Mucosa of descending colon (tissue), 3 donors: ENCODE measurements around the gene UGT1A8. TPM values are rescaled to one million over a fixed set of nuclear protein-coding genes. Genes with fewer than 3 reads are reported as not detected.

Source experiments
- ATAC-seq: fragments of 200-7000 bp; cut with Tn5 transposase; one replicate; pipeline ENCODE4 v1.9.1; 2020; ENCODE audit warnings: mild to moderate bottlenecking, moderate library complexity
- DNase-seq, 3 donors: peaks; one replicate each; pipeline ENCODE4 v3.0.0-alpha.2; 2020
- H3K36me3 ChIP-seq: fragments of 200-600 bp; one replicate; pipeline ENCODE4 v1.8.0; 2021; ENCODE audit warnings: low read depth, mild to moderate bottlenecking
- H3K4me1 ChIP-seq: fragments of 200-600 bp; one replicate; pipeline ENCODE4 v1.8.0; 2021; ENCODE audit warnings: low read depth, mild to moderate bottlenecking
- H3K4me3 ChIP-seq: fragments of 200-600 bp; one replicate; pipeline ENCODE4 v1.8.0; 2021; ENCODE audit warnings: mild to moderate bottlenecking
- H3K9me3 ChIP-seq: fragments of 200-600 bp; one replicate; pipeline ENCODE4 v1.8.0; 2021; ENCODE audit warnings: mild to moderate bottlenecking
- intact Hi-C, 2 donors: fragments of 100-400 bp; cut with DNase I in 1 of 2; cut with micrococcal nuclease in 1 of 2; formaldehyde crosslinking; loops; one replicate each; pipeline versions ENCODE4 v1.11.0 to v1.11.1; 2022; cut with DNase I, micrococcal nuclease
- total RNA-seq, 3 donors: library from RNA; stranded (reverse); fragmentation: NEBNext Ultra II Directional in 2 of 3; extraction: Animal tissue kit (Norgen Biotek cat#: 25700) in 2 of 3; gene quantifications; one replicate each; pipeline versions ENCODE4 v1.2.1 to v1.2.4, GENCODE V29; 2021 to 2023
- TF ChIP-seq, protein P1 (sequence below): fragments of 200-600 bp; IDR thresholded peaks from one replicate; pipeline ENCODE4 v1.8.0; 2022; ENCODE audit warnings: antibody characterized with exemption, mild to moderate bottlenecking
- donor health status: DM: no; HTN: no; CAD: no; lungs with moderate emphysema.
- donor health status: DM: no; HTN: no; CAD: no.
- donor health status: DM: no; HTN: yes; CAD: no.

Gene UGT1A8
- total RNA-seq, 3 donors from 2014 or later = 7.4 to 34.2 (median 12.2) TPM

DNA sequence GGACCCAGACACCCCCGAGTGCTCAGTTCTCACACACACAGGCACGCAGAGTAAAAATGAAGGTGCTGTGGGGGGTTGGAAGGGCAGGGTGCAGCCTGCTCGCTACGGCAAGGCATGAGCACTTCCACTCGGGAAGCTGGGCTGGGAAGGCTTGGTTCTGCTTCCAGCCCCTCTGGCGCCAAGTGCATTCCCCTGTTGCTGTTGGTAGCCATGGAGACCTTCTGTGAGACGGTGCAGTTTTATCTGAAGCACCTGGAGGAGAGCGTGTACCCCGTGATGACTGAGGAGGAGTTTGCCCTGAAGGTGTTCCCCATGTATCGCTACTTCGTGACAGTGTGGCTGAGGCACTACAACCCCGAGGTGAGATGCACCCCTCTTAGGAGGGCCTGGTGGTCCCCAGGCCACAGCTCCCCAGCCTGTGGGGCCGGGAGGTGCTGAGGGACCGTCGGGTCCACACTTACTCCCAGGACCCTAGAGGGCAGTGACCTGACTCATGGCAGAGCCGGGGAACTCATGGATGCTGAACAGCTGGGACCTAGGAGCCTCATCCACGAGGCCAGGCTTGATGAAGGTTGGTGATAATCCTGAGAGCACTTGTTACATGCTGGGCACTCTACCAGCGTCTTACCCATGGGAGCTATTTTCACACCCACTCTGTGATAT, 176.2 kb downstream of the UGT1A8 start:
- TF ChIP-seq, protein P1, sequence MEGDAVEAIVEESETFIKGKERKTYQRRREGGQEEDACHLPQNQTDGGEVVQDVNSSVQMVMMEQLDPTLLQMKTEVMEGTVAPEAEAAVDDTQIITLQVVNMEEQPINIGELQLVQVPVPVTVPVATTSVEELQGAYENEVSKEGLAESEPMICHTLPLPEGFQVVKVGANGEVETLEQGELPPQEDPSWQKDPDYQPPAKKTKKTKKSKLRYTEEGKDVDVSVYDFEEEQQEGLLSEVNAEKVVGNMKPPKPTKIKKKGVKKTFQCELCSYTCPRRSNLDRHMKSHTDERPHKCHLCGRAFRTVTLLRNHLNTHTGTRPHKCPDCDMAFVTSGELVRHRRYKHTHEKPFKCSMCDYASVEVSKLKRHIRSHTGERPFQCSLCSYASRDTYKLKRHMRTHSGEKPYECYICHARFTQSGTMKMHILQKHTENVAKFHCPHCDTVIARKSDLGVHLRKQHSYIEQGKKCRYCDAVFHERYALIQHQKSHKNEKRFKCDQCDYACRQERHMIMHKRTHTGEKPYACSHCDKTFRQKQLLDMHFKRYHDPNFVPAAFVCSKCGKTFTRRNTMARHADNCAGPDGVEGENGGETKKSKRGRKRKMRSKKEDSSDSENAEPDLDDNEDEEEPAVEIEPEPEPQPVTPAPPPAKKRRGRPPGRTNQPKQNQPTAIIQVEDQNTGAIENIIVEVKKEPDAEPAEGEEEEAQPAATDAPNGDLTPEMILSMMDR = no peak
- no peaks in the 10 kb centered on the region for H3K4me1 ChIP-seq
- H3K4me3 ChIP-seq = no peak overlapping the region
- H3K9me3 ChIP-seq = no peaks in the 10 kb centered on the region
- intact Hi-C loops = no loop called here
- ATAC-seq = no peak
- no peak for DNase-seq
- no peaks in the 10 kb centered on the region for H3K36me3 ChIP-seq

DNA sequence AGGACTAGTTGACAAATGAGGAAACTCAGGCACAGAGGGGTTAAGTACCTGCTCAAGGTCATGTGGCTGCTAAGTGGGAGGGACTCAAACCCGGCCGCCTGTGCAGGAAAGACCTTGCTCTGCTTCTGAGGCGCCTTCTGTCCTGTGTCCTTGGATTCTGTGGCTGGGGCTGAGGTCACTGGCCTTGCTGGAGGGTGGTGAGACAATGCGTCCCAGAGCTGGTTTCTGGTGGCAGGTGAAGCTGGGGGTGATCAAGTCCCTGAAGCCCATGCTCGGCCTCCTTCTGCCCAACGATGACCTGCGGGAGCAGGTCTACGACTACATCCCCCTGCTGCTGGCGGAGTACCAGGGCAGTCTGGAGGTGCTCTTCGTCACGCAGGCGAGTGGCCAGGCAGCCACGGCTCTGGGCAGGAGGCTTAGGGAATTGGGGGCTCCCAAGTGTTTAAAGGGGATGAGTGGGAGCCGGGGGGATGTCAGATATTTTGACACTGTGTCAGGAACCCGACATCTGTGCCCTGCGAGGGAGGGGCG, 176.8 kb downstream of the UGT1A8 start:
- Histone ChIP-seq H3K9me3 (no peaks in the 10 kb centered on the region), H3K4me3 (no peak overlapping the region), H3K36me3 (no peaks in the 10 kb centered on the region), H3K4me1 (no peaks in the 10 kb centered on the region)
- no peak for ATAC-seq
- TF ChIP-seq, protein P1 = no peak
- intact Hi-C loops = no loop called here
- DNase-seq = no peak

DNA sequence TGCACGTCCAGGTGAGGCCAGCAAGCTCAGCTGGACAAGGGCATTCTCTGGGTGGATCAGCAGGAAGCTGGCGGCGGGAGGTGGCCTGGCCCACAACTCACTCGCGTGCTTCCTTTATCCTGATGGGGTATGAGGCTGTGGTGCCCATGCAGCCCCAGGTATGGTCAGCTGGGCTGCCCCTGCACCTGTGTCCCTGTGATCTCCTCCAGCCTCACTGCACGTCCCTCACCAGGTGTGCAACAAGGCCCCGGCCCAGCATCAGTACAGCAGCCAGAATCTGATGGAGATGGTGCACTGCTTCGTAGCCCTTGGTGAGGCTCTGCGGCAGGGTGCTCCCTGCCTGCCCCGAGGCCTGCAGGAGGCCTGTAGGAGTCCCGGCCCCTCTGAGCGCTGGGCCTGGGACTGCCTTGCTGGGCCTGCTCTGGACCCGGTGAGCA, 178.3 kb downstream of the UGT1A8 start:
- no peak for ATAC-seq
- intact Hi-C loops = no loop called here
- Histone ChIP-seq H3K9me3 (no peaks in the 10 kb centered on the region), H3K4me3 (no peak overlapping the region), H3K36me3 (no peaks in the 10 kb centered on the region), H3K4me1 (no peaks in the 10 kb centered on the region)
- no peak for DNase-seq
- TF ChIP-seq, protein P1 = no peak

DNA sequence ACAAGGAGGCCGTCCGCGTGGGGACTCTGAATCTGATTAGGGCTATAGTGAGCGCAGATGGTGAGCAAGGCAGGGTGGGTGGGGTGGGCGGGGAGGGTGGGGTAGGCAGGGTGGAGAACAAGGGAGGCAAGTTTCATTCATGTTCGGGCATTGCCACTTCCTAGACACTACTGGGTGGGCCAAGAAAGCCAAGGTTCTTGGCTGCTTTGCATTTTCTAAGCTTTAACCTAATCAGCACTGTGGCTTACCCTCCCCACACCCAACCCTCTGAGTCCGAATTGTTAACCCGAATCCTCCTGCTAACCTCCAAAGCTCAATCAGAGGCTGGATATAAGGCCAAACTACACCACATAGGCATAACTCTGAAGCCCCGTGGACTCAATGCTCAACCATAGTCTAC, 178.8 kb downstream of the UGT1A8 start:
- ATAC-seq = no peak
- no peak overlapping the region for H3K4me3 ChIP-seq
- H3K9me3 ChIP-seq = no peaks in the 10 kb centered on the region
- TF ChIP-seq, protein P1 = no peak
- DNase-seq = no peak
- no peaks in the 10 kb centered on the region for H3K4me1 ChIP-seq
- no peaks in the 10 kb centered on the region for H3K36me3 ChIP-seq
- intact Hi-C loops = no loop called here

DNA sequence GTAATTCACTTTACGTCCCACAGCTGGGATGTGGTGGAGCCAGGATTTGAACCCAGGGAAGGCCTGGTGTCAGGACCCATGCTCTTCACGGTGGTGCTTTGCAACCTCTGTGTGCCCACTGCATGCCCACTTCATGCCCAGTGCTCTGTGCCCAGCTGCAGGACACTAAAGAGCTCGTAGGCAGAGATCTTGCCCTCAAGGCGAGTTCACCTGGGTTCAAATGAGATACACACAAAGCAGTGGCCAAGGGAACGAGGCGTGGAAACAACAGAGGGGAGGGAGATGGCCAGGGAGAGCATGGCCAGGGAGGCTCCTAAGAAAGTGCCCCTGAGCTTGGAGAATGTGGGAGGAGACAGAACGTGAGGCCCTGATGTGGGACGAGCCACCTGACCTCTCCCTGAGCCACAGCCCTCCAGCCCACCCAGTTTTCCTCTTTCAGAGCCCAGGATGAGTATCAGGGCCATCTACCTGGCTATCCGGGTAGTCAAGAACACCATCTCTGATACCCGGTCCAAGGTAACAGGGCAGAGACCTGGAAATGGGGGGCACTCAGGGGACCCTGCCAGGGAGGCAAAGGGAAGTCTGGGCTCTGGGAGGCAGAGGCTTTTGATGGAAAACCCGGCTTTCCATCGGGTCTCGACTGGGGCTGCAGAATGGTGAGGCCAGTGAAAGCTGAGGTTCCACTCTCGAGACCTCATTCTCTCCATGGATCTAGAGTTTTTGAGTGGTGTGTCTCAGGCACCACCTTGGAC, 181.1 kb downstream of the UGT1A8 start:
- intact Hi-C loops = no loop called here
- Histone ChIP-seq H3K36me3 (no peaks in the 10 kb centered on the region), H3K9me3 (no peaks in the 10 kb centered on the region), H3K4me3 (no peak overlapping the region), H3K4me1 (no peaks in the 10 kb centered on the region)
- no peak for DNase-seq
- ATAC-seq = no peak
- TF ChIP-seq, protein P1 = no peak
